Neural progenitor cell (in vitro differentiated cells): ENCODE measurements around the gene PSAPL1. TPM values are rescaled to one million over a fixed set of nuclear protein-coding genes. Genes with fewer than 3 reads are reported as not detected.

Source experiments
- DNase-seq: peaks from one replicate; pipeline ENCODE4 v3.0.0-alpha.2; 2016; ENCODE audit warnings: low spot score
- H2AFZ ChIP-seq: fragments of 200-600 bp; sonication (generic); replicated peaks from 2 replicates; pipeline ENCODE4 v1.6.1; 2016; ENCODE audit warnings: antibody characterized with exemption
- H3F3A ChIP-seq: fragments of 200-600 bp; sonication (generic); 2 replicates; pipeline ENCODE4 v1.6.1; 2016; ENCODE audit warnings: antibody characterized with exemption, low read depth
- H3K27ac ChIP-seq: fragments of 200-600 bp; sonication (generic); 2 replicates; pipeline ENCODE4 v1.5.1; 2016; ENCODE audit warnings: mild to moderate bottlenecking
- H3K27me3 ChIP-seq: fragments of 200-600 bp; sonication (generic); 2 replicates; pipeline ENCODE4 v1.6.1; 2016; ENCODE audit warnings: mild to moderate bottlenecking, moderate library complexity
- H3K36me3 ChIP-seq: fragments of 200-600 bp; sonication (generic); 2 replicates; pipeline ENCODE4 v1.5.1; 2016
- H3K4me1 ChIP-seq: fragments of 200-600 bp; sonication (generic); 2 replicates; pipeline ENCODE4 v1.6.1; 2016; ENCODE audit warnings: mixed run types
- H3K4me2 ChIP-seq: fragments of 200-600 bp; sonication (generic); 2 replicates; pipeline ENCODE4 v1.6.1; 2016
- H3K4me3 ChIP-seq: fragments of 200-600 bp; sonication (generic); 2 replicates; pipeline ENCODE4 v1.5.1; 2016
- H3K79me2 ChIP-seq: fragments of 200-600 bp; sonication (generic); 2 replicates; pipeline ENCODE4 v1.6.1; 2016; ENCODE audit warnings: low read depth
- H3K9ac ChIP-seq: fragments of 200-600 bp; sonication (generic); 2 replicates; pipeline ENCODE4 v1.6.1; 2016
- H3K9me3 ChIP-seq: fragments of 200-600 bp; sonication (generic); 2 replicates; pipeline ENCODE4 v1.5.1; 2016; ENCODE audit warnings: low read depth
- H4K20me1 ChIP-seq: fragments of 200-600 bp; sonication (generic); 2 replicates; pipeline ENCODE4 v1.6.1; 2016; ENCODE audit warnings: low read depth
- H3K27ac Mint-ChIP-seq: 3 replicates; pipeline ENCODE4 v1.8.0; 2021; ENCODE audit warnings: mixed read lengths
- H3K27me3 Mint-ChIP-seq: 2 replicates; pipeline ENCODE4 v1.8.0; 2022; ENCODE audit warnings: low read depth, mild to moderate bottlenecking, inconsistent platforms, moderate library complexity, mixed read lengths; ENCODE audit not compliant: insufficient read depth
- H3K36me3 Mint-ChIP-seq: 3 replicates; pipeline ENCODE4 v1.8.0; 2021; ENCODE audit warnings: mixed read lengths
- H3K4me1 Mint-ChIP-seq: 3 replicates; pipeline ENCODE4 v1.8.0; 2021; ENCODE audit warnings: mixed read lengths
- H3K4me3 Mint-ChIP-seq: 3 replicates; pipeline ENCODE4 v1.8.0; 2021; ENCODE audit warnings: mild to moderate bottlenecking, moderate library complexity, mixed read lengths
- H3K9me3 Mint-ChIP-seq: 3 replicates; pipeline ENCODE4 v1.8.0; 2020; ENCODE audit warnings: mixed read lengths
- EZH2 ChIP-seq: fragments of 200-600 bp; sonication (generic); IDR thresholded peaks from 2 replicates; pipeline ENCODE4 v1.6.1; 2017; ENCODE audit warnings: antibody characterized with exemption, mild to moderate bottlenecking, moderate library complexity
- EZH2phosphoT487 ChIP-seq: fragments of 200-600 bp; sonication (generic); IDR thresholded peaks from 2 replicates; pipeline ENCODE4 v1.6.1; 2017; ENCODE audit warnings: antibody characterized with exemption
- total RNA-seq: library from RNA; depleted of rRNA; stranded (reverse); fragments of >200 nt; gene quantifications from 2 replicates; pipeline ENCODE4 v1.2.3, GENCODE V29; 2015; ENCODE audit warnings: low replicate concordance
- TF ChIP-seq, protein P1 (sequence below): fragments of 200-600 bp; sonication (generic); IDR thresholded peaks from 2 replicates; pipeline ENCODE4 v1.5.1; 2017; ENCODE audit warnings: antibody characterized with exemption, mild to moderate bottlenecking

Gene PSAPL1
- total RNA-seq, 1 donor from 2014 or later, result not detected

DNA sequence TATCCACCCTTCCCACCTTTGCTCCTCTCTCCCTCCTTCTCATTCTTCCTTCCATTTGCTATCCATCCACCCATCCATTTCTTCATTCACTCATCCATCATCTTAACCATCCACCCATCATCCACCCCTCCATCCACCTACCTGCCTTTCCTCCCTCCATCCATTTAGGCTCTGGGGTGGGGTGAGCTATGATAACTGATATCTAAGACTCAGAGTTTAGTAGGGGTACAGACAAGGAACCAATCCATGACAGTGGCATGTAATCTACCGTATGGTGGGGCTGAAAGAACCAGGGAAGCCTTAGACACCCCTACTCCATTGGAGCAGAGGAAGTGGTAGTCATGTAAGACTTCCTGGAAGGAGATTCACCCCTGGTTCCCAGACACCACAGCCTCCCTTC is 23.2 kb downstream of the PSAPL1 start:
- H3K9me3 ChIP-seq, result peaks cover 15% of the 10 kb centered on the region
- H3K27ac Mint-ChIP-seq, result no peak overlapping the region
- H3K4me1 ChIP-seq, result peaks cover 21% of the 10 kb centered on the region
- H4K20me1 ChIP-seq, result no peaks in the 10 kb centered on the region
- H3F3A ChIP-seq, result no peaks in the 10 kb centered on the region
- H3K4me3 ChIP-seq, result no peak overlapping the region
- TF ChIP-seq, protein P1, sequence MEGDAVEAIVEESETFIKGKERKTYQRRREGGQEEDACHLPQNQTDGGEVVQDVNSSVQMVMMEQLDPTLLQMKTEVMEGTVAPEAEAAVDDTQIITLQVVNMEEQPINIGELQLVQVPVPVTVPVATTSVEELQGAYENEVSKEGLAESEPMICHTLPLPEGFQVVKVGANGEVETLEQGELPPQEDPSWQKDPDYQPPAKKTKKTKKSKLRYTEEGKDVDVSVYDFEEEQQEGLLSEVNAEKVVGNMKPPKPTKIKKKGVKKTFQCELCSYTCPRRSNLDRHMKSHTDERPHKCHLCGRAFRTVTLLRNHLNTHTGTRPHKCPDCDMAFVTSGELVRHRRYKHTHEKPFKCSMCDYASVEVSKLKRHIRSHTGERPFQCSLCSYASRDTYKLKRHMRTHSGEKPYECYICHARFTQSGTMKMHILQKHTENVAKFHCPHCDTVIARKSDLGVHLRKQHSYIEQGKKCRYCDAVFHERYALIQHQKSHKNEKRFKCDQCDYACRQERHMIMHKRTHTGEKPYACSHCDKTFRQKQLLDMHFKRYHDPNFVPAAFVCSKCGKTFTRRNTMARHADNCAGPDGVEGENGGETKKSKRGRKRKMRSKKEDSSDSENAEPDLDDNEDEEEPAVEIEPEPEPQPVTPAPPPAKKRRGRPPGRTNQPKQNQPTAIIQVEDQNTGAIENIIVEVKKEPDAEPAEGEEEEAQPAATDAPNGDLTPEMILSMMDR, result no peak
- TF ChIP-seq EZH2, result no peak
- no peak for TF ChIP-seq EZH2phosphoT487
- no peak overlapping the region for H3K9ac ChIP-seq
- H3K4me3 Mint-ChIP-seq, result no peak overlapping the region
- peaks cover 19% of the 10 kb centered on the region for H3K4me1 Mint-ChIP-seq
- H3K27me3 Mint-ChIP-seq, result peaks cover 5% of the 10 kb centered on the region
- H3K36me3 Mint-ChIP-seq, result no peaks in the 10 kb centered on the region
- no peak overlapping the region for H2AFZ ChIP-seq
- H3K36me3 ChIP-seq, result peaks cover 6% of the 10 kb centered on the region
- H3K79me2 ChIP-seq, result no peaks in the 10 kb centered on the region
- H3K9me3 Mint-ChIP-seq, result peaks cover 22% of the 10 kb centered on the region
- no peak overlapping the region for H3K4me2 ChIP-seq
- H3K27me3 ChIP-seq, result no peaks in the 10 kb centered on the region
- H3K27ac ChIP-seq, result no peak overlapping the region
- DNase-seq, result no peak

DNA sequence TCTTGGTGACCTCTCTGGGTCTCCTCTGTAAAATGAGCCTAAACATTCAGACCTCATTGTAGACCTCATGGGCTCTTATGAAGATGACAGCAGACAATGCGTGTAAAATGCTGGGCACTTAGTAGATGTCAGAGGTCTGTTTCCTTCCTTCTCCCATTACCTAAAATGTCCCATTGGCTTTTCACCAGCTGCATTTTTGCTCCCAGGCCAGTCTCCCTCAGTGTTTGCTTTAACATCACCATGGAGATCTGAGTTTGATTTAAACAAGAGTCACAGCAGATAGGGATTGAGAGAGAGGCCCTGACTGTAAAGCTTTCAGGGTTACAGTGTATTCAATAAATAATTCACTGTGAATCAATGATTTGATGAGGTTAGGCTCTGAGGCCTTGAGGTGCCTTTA is 24.3 kb downstream of the PSAPL1 start:
- Histone ChIP-seq H3K9ac (no peak overlapping the region), H2AFZ (no peak overlapping the region), H3K27ac (no peak overlapping the region), H3K27me3 (no peaks in the 10 kb centered on the region), H3K4me3 (no peak overlapping the region), H3F3A (no peaks in the 10 kb centered on the region), H3K9me3 (peaks cover 16% of the 10 kb centered on the region), H3K4me1 (peaks cover 20% of the 10 kb centered on the region), H3K4me2 (no peak overlapping the region), H3K36me3 (peaks cover 6% of the 10 kb centered on the region), H3K79me2 (no peaks in the 10 kb centered on the region), H4K20me1 (no peaks in the 10 kb centered on the region)
- peaks cover 13% of the 10 kb centered on the region for H3K4me1 Mint-ChIP-seq
- TF ChIP-seq EZH2, result no peak
- TF ChIP-seq, protein P1, result no peak
- TF ChIP-seq EZH2phosphoT487, result no peak
- no peak for DNase-seq
- H3K9me3 Mint-ChIP-seq, result peaks cover 30% of the 10 kb centered on the region
- no peaks in the 10 kb centered on the region for H3K36me3 Mint-ChIP-seq
- H3K27me3 Mint-ChIP-seq, result peaks cover 5% of the 10 kb centered on the region
- peak overlapping the region; percentile 46 for H3K27ac Mint-ChIP-seq
- H3K4me3 Mint-ChIP-seq, result no peak overlapping the region

DNA sequence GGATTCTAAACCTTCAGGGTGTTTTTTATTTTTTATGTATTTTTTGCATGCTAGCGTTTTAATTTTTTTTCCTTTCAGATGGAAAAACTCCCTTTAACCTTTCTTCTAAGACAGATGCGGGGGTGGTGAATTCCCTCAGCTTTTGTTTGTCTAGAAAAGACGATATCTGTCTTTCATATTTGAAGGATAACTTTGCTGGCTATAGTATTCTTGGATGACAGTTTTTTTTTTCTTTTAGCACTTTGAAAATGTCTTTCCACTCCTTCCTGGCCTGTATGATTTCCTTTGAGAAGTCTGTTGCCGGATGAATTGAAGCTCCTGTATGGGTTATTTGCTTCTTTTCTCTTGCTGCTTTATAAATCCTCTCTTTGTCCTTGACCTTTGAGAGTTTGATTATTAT is 26.6 kb downstream of the PSAPL1 start:
- Mint-ChIP-seq H3K27ac (no peak overlapping the region), H3K4me3 (no peak overlapping the region), H3K36me3 (no peaks in the 10 kb centered on the region), H3K4me1 (peaks cover 4% of the 10 kb centered on the region), H3K9me3 (peaks cover 39% of the 10 kb centered on the region), H3K27me3 (peaks cover 5% of the 10 kb centered on the region)
- DNase-seq, result no peak
- Histone ChIP-seq H3K27ac (no peak overlapping the region), H3K9me3 (peaks cover 21% of the 10 kb centered on the region), H4K20me1 (no peaks in the 10 kb centered on the region), H3K4me3 (no peak overlapping the region), H3F3A (no peaks in the 10 kb centered on the region), H3K27me3 (no peaks in the 10 kb centered on the region), H3K79me2 (no peaks in the 10 kb centered on the region), H3K4me2 (no peak overlapping the region), H3K9ac (no peak overlapping the region), H3K4me1 (peaks cover 4% of the 10 kb centered on the region), H3K36me3 (peaks cover 6% of the 10 kb centered on the region), H2AFZ (no peak overlapping the region)
- TF ChIP-seq, protein P1, result no peak
- no peak for TF ChIP-seq EZH2
- no peak for TF ChIP-seq EZH2phosphoT487
